ENCODE data around the gene CDK8.

The CDK8 gene

DNA sequence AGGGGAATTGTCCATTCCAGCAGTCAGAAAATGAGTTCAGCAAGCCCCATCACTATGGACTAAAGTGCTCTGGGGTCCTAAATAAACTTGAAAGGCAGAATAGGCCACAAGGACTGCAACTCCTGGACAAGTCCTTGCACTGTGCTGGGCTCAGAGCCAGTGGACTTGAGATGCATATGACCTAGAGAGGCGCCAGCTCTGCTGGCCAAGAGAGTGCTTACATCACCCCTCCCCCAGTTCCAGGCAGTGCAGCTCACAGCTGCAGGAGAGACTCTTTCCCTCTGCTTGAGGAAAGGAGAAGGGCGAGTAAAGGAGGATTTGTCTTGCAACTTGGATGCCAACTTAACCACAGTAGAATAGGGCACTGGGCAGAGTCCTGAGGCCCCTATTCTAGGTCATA lies 194.1 kb downstream of the CDK8 start:
- H4K20me1 ChIP-seq (ENCODE audit: low read depth, low read length), result no peaks in the 10 kb centered on the region
- H3K79me2 ChIP-seq (ENCODE audit: insufficient read depth, low read length), result no peaks in the 10 kb centered on the region
- no peaks in the 10 kb centered on the region for H3K9me3 ChIP-seq (ENCODE audit: insufficient read depth, low read length)
- no peaks in the 10 kb centered on the region for H3K36me3 ChIP-seq (ENCODE audit: low read length)
- H3K27me3 ChIP-seq (ENCODE audit: low read length), result no peaks in the 10 kb centered on the region
- H3F3A ChIP-seq (ENCODE audit: insufficient read depth), result no peaks in the 10 kb centered on the region
- no peak overlapping the region for H3K4me2 ChIP-seq (ENCODE audit: low read depth, low read length, poor library complexity, severe bottlenecking)
- TF ChIP-seq, protein P1, sequence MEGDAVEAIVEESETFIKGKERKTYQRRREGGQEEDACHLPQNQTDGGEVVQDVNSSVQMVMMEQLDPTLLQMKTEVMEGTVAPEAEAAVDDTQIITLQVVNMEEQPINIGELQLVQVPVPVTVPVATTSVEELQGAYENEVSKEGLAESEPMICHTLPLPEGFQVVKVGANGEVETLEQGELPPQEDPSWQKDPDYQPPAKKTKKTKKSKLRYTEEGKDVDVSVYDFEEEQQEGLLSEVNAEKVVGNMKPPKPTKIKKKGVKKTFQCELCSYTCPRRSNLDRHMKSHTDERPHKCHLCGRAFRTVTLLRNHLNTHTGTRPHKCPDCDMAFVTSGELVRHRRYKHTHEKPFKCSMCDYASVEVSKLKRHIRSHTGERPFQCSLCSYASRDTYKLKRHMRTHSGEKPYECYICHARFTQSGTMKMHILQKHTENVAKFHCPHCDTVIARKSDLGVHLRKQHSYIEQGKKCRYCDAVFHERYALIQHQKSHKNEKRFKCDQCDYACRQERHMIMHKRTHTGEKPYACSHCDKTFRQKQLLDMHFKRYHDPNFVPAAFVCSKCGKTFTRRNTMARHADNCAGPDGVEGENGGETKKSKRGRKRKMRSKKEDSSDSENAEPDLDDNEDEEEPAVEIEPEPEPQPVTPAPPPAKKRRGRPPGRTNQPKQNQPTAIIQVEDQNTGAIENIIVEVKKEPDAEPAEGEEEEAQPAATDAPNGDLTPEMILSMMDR (IDR thresholded peaks at IDR 0.05; ENCODE audit: insufficient read depth, low read length, poor library complexity, severe bottlenecking), result no peak
- no peak for TF ChIP-seq EZH2phosphoT487 (conservative IDR thresholded peaks at IDR 0.05; ENCODE audit: low read length)
- H3K9ac ChIP-seq (ENCODE audit: low read length), result no peak overlapping the region
- H3K4me3 ChIP-seq (ENCODE audit: insufficient read depth, low read length, poor library complexity, severe bottlenecking), result no peak overlapping the region
- no peaks in the 10 kb centered on the region for H3K9me2 ChIP-seq (replicated peaks; ENCODE audit: insufficient read depth, low read length)
- H2AFZ ChIP-seq (ENCODE audit: low read depth, low read length, severe bottlenecking), result no peak overlapping the region
- no peak overlapping the region for H3K27ac ChIP-seq (ENCODE audit: low read depth, low read length)

DNA sequence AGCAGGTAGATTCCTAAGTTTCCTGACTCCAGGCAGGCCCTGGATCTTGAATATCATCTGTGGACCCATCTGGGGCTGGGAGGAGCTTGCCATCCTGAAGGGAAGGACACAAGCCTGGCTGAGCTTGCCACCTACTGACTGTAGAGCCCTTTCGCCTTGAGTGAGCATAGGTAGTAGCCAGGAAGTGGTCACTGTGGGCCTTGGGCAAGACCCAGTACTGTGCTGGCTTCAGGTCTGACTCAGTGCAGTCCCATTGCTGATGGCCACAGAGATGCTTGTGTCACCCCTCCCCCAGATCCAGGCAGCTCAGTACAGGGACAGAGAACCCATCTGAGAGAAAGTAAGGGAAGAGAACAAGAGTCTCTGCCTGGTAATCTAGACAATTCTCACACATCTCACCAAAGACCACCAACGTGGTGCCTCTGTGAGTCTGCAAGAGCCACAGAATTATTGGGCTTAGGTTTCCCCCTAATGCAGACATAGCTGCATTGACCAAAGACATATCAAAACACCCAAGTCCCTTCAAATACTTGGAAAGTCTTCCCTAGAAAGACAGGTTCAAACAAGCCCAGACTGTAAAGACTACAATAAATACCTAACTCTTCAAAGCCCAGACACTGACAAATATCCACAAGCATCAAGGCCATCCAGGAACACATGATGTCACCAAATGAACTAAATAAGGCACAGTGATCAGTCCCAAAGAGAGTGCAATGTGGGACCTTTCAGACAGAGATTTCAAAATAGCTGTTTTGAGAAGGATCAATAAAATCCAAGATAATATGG lies 195.3 kb downstream of the CDK8 start:
- no peaks in the 10 kb centered on the region for H3K9me2 ChIP-seq (replicated peaks; ENCODE audit: insufficient read depth, low read length)
- H2AFZ ChIP-seq (ENCODE audit: low read depth, low read length, severe bottlenecking), result no peak overlapping the region
- no peaks in the 10 kb centered on the region for H3K79me2 ChIP-seq (ENCODE audit: insufficient read depth, low read length)
- no peak overlapping the region for H3K4me3 ChIP-seq (ENCODE audit: insufficient read depth, low read length, poor library complexity, severe bottlenecking)
- H4K20me1 ChIP-seq (ENCODE audit: low read depth, low read length), result no peaks in the 10 kb centered on the region
- H3K4me2 ChIP-seq (ENCODE audit: low read depth, low read length, poor library complexity, severe bottlenecking), result no peak overlapping the region
- no peaks in the 10 kb centered on the region for H3F3A ChIP-seq (ENCODE audit: insufficient read depth)
- no peaks in the 10 kb centered on the region for H3K27me3 ChIP-seq (ENCODE audit: low read length)
- no peak overlapping the region for H3K9ac ChIP-seq (ENCODE audit: low read length)
- TF ChIP-seq, protein P1 (IDR thresholded peaks at IDR 0.05; ENCODE audit: insufficient read depth, low read length, poor library complexity, severe bottlenecking), result no peak
- TF ChIP-seq EZH2phosphoT487 (conservative IDR thresholded peaks at IDR 0.05; ENCODE audit: low read length), result no peak
- H3K27ac ChIP-seq (ENCODE audit: low read depth, low read length), result no peak overlapping the region
- no peaks in the 10 kb centered on the region for H3K9me3 ChIP-seq (ENCODE audit: insufficient read depth, low read length)
- H3K36me3 ChIP-seq (ENCODE audit: low read length), result no peaks in the 10 kb centered on the region
